ENCODE data around the gene SLC16A7. TPM values are rescaled to one million over a fixed set of nuclear protein-coding genes. Genes with fewer than 3 reads are reported as not detected.

The SLC16A7 gene
- 40.6 and 49.0 TPM in 2 replicates for total RNA-seq (2014; rRNA removed; shearing (Covaris generic))
- polyA plus RNA-seq (2016; fragmentation: Nextera tagmentation; extraction: Ambion mirVana), result 14.0 and 15.7 TPM in 2 replicates

GRCh38 chr12:59595883-59596540 is at the start of gene SLC16A7:
SLC16A7 (plus strand) TSS chr12:59596029; CDS start chr12:59704802, 108,773 bp downstream.
- Histone ChIP-seq H3K27me3 (replicated peaks; ENCODE audit: insufficient read depth) (no peaks in the 10 kb centered on the region), H3K9me2 (ENCODE audit: insufficient read depth) (no peaks in the 10 kb centered on the region), H3K27ac (peak within 1 kb of the TSS; percentile 98), H4K20me1 (ENCODE audit: insufficient read depth) (no peaks in the 10 kb centered on the region), H3K4me2 (ENCODE audit: unreplicated experiment) (peak within 1 kb of the TSS; percentile 92), H2AFZ (peak within 1 kb of the TSS; percentile 94), H3K9ac (peak within 1 kb of the TSS; percentile 92), H3F3A (ENCODE audit: insufficient read depth) (peaks cover 34% of the 10 kb centered on the region), H3K4me3 (peak within 1 kb of the TSS; percentile 90), H3K36me3 (ENCODE audit: low read depth) (no peaks in the 10 kb centered on the region), H3K9me3 (ENCODE audit: low read depth) (no peaks in the 10 kb centered on the region), H3K79me2 (ENCODE audit: insufficient read depth) (peaks cover 15% of the 10 kb centered on the region; the same call in 1 of the 2 replicates), H3K4me1 (ENCODE audit: insufficient read depth) (peaks cover 36% of the 10 kb centered on the region)
- 0 to 1% methylated on average over 46 to 59 of the region's 61 CpGs for WGBS, 2 experiments (ENCODE audit: low coverage in 1 of 2, low lambda C conversion rate in 2 of 2, missing lambda C conversion rate in 2 of 2)
- in situ Hi-C loops (cut with MboI), result no loop called here
- DNase-seq, result peak; percentile 93
- no peak for TF ChIP-seq EZH2 (IDR thresholded peaks at IDR 0.05; ENCODE audit: insufficient read depth, poor library complexity, severe bottlenecking)

GRCh38 chr12:59548930-59549329 is 46.9 kb upstream of the SLC16A7 start:
- Histone ChIP-seq H3K9me2 (ENCODE audit: insufficient read depth) (no peaks in the 10 kb centered on the region), H3K9ac (no peak overlapping the region), H3F3A (ENCODE audit: insufficient read depth) (no peaks in the 10 kb centered on the region), H2AFZ (no peak overlapping the region), H3K4me1 (ENCODE audit: insufficient read depth) (no peaks in the 10 kb centered on the region), H3K9me3 (ENCODE audit: low read depth) (no peaks in the 10 kb centered on the region), H3K36me3 (ENCODE audit: low read depth) (no peaks in the 10 kb centered on the region), H3K27ac (no peak overlapping the region), H3K4me2 (ENCODE audit: unreplicated experiment) (no peak overlapping the region), H3K4me3 (no peak overlapping the region), H3K79me2 (ENCODE audit: insufficient read depth) (no peaks in the 10 kb centered on the region), H3K27me3 (replicated peaks; ENCODE audit: insufficient read depth) (no peaks in the 10 kb centered on the region), H4K20me1 (ENCODE audit: insufficient read depth) (no peaks in the 10 kb centered on the region)
- in situ Hi-C loops (cut with MboI), result no loop called here
- no peak for DNase-seq
- no peak for TF ChIP-seq EZH2 (IDR thresholded peaks at IDR 0.05; ENCODE audit: insufficient read depth, poor library complexity, severe bottlenecking)
- no peak for TF ChIP-seq EZH2phosphoT487 (IDR thresholded peaks at IDR 0.05; ENCODE audit: insufficient read depth, low read depth)
- WGBS, 2 experiments (ENCODE audit: low coverage in 1 of 2, low lambda C conversion rate in 2 of 2, missing lambda C conversion rate in 2 of 2), result 68 to 69% methylated on average over 3 of the region's 3 CpGs

GRCh38 chr12:59559696-59560095 is 36.1 kb upstream of the SLC16A7 start:
- Histone ChIP-seq H3K9me3 (ENCODE audit: low read depth) (no peaks in the 10 kb centered on the region), H3K79me2 (ENCODE audit: insufficient read depth) (no peaks in the 10 kb centered on the region), H3F3A (ENCODE audit: insufficient read depth) (no peaks in the 10 kb centered on the region), H3K9ac (no peak overlapping the region), H3K4me2 (ENCODE audit: unreplicated experiment) (no peak overlapping the region), H3K9me2 (ENCODE audit: insufficient read depth) (no peaks in the 10 kb centered on the region), H2AFZ (no peak overlapping the region), H3K4me1 (ENCODE audit: insufficient read depth) (no peaks in the 10 kb centered on the region), H3K27me3 (replicated peaks; ENCODE audit: insufficient read depth) (no peaks in the 10 kb centered on the region), H4K20me1 (ENCODE audit: insufficient read depth) (no peaks in the 10 kb centered on the region), H3K27ac (no peak overlapping the region), H3K4me3 (no peak overlapping the region), H3K36me3 (ENCODE audit: low read depth) (no peaks in the 10 kb centered on the region)
- WGBS, 2 experiments (ENCODE audit: low coverage in 1 of 2, low lambda C conversion rate in 2 of 2, missing lambda C conversion rate in 2 of 2), result 44 to 48% methylated on average over 2 of the region's 2 CpGs
- in situ Hi-C loops (cut with MboI), result no loop called here
- TF ChIP-seq EZH2phosphoT487 (IDR thresholded peaks at IDR 0.05; ENCODE audit: insufficient read depth, low read depth) (no peak), EZH2 (IDR thresholded peaks at IDR 0.05; ENCODE audit: insufficient read depth, poor library complexity, severe bottlenecking) (no peak)
- no peak for DNase-seq

GRCh38 chr12:59570145-59570544 is 25.7 kb upstream of the SLC16A7 start:
- no peaks in the 10 kb centered on the region for H3K36me3 ChIP-seq (ENCODE audit: low read depth)
- DNase-seq, result peak; percentile 32
- TF ChIP-seq EZH2phosphoT487 (IDR thresholded peaks at IDR 0.05; ENCODE audit: insufficient read depth, low read depth) (no peak), EZH2 (IDR thresholded peaks at IDR 0.05; ENCODE audit: insufficient read depth, poor library complexity, severe bottlenecking) (no peak)
- no peak overlapping the region for H3K4me3 ChIP-seq
- no peaks in the 10 kb centered on the region for H4K20me1 ChIP-seq (ENCODE audit: insufficient read depth)
- in situ Hi-C loops (cut with MboI), result no loop called here
- no peak overlapping the region for H3K27ac ChIP-seq
- 70 to 84% methylated on average over 5 of the region's 5 CpGs for WGBS, 2 experiments (ENCODE audit: low coverage in 1 of 2, low lambda C conversion rate in 2 of 2, missing lambda C conversion rate in 2 of 2)
- H3K9me3 ChIP-seq (ENCODE audit: low read depth), result no peaks in the 10 kb centered on the region
- H2AFZ ChIP-seq, result no peak overlapping the region
- no peak overlapping the region for H3K9ac ChIP-seq
- H3K79me2 ChIP-seq (ENCODE audit: insufficient read depth), result no peaks in the 10 kb centered on the region
- H3K27me3 ChIP-seq (replicated peaks; ENCODE audit: insufficient read depth), result no peaks in the 10 kb centered on the region
- H3F3A ChIP-seq (ENCODE audit: insufficient read depth), result no peaks in the 10 kb centered on the region
- H3K4me1 ChIP-seq (ENCODE audit: insufficient read depth), result no peaks in the 10 kb centered on the region
- H3K4me2 ChIP-seq (ENCODE audit: unreplicated experiment), result no peak overlapping the region
- H3K9me2 ChIP-seq (ENCODE audit: insufficient read depth), result no peaks in the 10 kb centered on the region; the same call in 1 of the 2 replicates
